ENCODE results near the gene CAPRIN1. TPM values are rescaled to one million over a fixed set of nuclear protein-coding genes. Genes with fewer than 3 reads are reported as not detected.

Gene CAPRIN1
- total and polyA plus RNA-seq, 2 donors (not counting 3 experiments of a cell fraction or from before 2014, with no cell fraction given), result 138 to 279 TPM

GRCh38 chr11:34006876-34007275 lies 44.7 kb upstream of the CAPRIN1 start:
- Histone ChIP-seq H3K27me3 (ENCODE audit: control insufficient read depth in 2 of 2, insufficient read depth in 2 of 2, low read length in 2 of 2) (peaks cover 17 to 31% of the 10 kb centered on the region in 2 experiments), H3K4me1 (ENCODE audit: control insufficient read depth, extremely low read depth, insufficient read depth, low read length) (no peaks in the 10 kb centered on the region), H3K4me3 (replicated peaks in 1 of 3; ENCODE audit: insufficient read depth in 1 of 3, low read depth in 1 of 3, low read length in 3 of 3) (no peak overlapping the region), H3K36me3 (ENCODE audit: control insufficient read depth in 2 of 2, extremely low read depth in 1 of 2, insufficient read depth in 2 of 2, low read length in 2 of 2) (no peaks in the 10 kb centered on the region), H2AFZ (ENCODE audit: low read depth, low read length) (no peak overlapping the region), H3K4me2 (ENCODE audit: insufficient read depth, low read length) (no peak overlapping the region), H4K20me1 (replicated peaks; ENCODE audit: control insufficient read depth, extremely low read depth, insufficient read depth, low read length) (no peaks in the 10 kb centered on the region), H3K9me3 (replicated peaks; ENCODE audit: control insufficient read depth, insufficient read depth, low read length) (no peaks in the 10 kb centered on the region), H3K27ac (ENCODE audit: insufficient read depth, low read depth, low read length) (no peak overlapping the region), H3K79me2 (ENCODE audit: control insufficient read depth, insufficient read depth, low read length) (no peaks in the 10 kb centered on the region), H3K9ac (replicated peaks; ENCODE audit: extremely low read depth, insufficient read depth, low read length) (no peak overlapping the region), H3K9me1 (replicated peaks; ENCODE audit: control insufficient read depth, extremely low read depth, insufficient read depth, low read length) (no peaks in the 10 kb centered on the region)
- BruUV-seq (replicated peaks), result no TSS peak
- FAIRE-seq (no peak), DNase-seq (ENCODE audit: low read depth, low spot score) (no peak)
- TF ChIP-seq FOS (IDR thresholded peaks at IDR 0.05; ENCODE audit: borderline replicate concordance, insufficient read depth, low read length), result no peak
- no peak for TF ChIP-seq MYC (IDR thresholded peaks at IDR 0.05; ENCODE audit: low read depth, low read length)
- no peak for TF ChIP-seq JUN (IDR thresholded peaks at IDR 0.05; ENCODE audit: borderline replicate concordance, insufficient read depth, insufficient read length, low read depth)
- TF ChIP-seq POLR2A (IDR thresholded peaks at IDR 0.05; ENCODE audit: low read depth, low read length), result no peak
- TF ChIP-seq GATA2 (IDR thresholded peaks at IDR 0.05; ENCODE audit: insufficient read depth, insufficient read length, low read depth, low read length), result no peak
- no peak for TF ChIP-seq CTCF (IDR thresholded peaks at IDR 0.05; ENCODE audit: extremely low read depth in 1 of 2, insufficient read depth in 1 of 2, low read depth in 1 of 2, low read length in 2 of 2)
- no peak for TF ChIP-seq MAX (IDR thresholded peaks at IDR 0.05; ENCODE audit: insufficient read depth, insufficient read length)
- TF ChIP-seq EZH2 (IDR thresholded peaks at IDR 0.05; ENCODE audit: borderline replicate concordance, low read depth, low read length, severe bottlenecking), result no peak
- TF ChIP-seq POLR2AphosphoS5 (IDR thresholded peaks at IDR 0.05; ENCODE audit: insufficient read depth, low read depth, low read length), result no peak
- ChIA-PET CTCF (interaction anchor here (0.6 to 2.2 kb wide), 9 partner anchors 10 to 297 kb away, joined by 3 to 13 read pairs (median 3); no protein-coding TSS in a partner anchor), POLR2A (no interaction called here)
- intact Hi-C loops (cut with micrococcal nuclease) (no loop called here), dilution Hi-C loops (cut with MboI; ENCODE audit: extremely low pct_ligation_motif_present, low sequenced_read_pairs) (no loop called here)
